Upper lobe of left lung (tissue), 4 donors: Measurements from ENCODE around the gene CCNF.

Experiments
- CTCF ChIP-seq, 6 experiments: fragments of 450-650 bp in 4 of 6; fragments of 200-600 bp in 2 of 6; sonication (generic) in 2 of 6; IDR thresholded peaks; one replicate each; pipeline ENCODE4 v1.5.1; 2016 to 2019; ENCODE audit warnings: antibody characterized with exemption in 6 of 6
- POLR2AphosphoS5 ChIP-seq, 2 donors: sonication (generic); formaldehyde crosslinking; IDR thresholded peaks; one replicate each; pipeline ENCODE4 v1.5.1; 2017; ENCODE audit warnings: antibody characterized with exemption in 2 of 2

GRCh38 chr16:2486645-2487516, 57.6 kb downstream of the CCNF start:
- TF ChIP-seq CTCF (IDR thresholded peaks at IDR 0.05), result peak in 3 of 6 experiments; percentile 32 to 63 (median 32)
- peak in 1 of 2 donors; percentile 32 for TF ChIP-seq POLR2AphosphoS5 (IDR thresholded peaks at IDR 0.05)
